Measurements from ENCODE around the gene MAPK12.
A peak's percentile ranks its signal among the peaks of the same experiment; 100 is the strongest.

DNA sequence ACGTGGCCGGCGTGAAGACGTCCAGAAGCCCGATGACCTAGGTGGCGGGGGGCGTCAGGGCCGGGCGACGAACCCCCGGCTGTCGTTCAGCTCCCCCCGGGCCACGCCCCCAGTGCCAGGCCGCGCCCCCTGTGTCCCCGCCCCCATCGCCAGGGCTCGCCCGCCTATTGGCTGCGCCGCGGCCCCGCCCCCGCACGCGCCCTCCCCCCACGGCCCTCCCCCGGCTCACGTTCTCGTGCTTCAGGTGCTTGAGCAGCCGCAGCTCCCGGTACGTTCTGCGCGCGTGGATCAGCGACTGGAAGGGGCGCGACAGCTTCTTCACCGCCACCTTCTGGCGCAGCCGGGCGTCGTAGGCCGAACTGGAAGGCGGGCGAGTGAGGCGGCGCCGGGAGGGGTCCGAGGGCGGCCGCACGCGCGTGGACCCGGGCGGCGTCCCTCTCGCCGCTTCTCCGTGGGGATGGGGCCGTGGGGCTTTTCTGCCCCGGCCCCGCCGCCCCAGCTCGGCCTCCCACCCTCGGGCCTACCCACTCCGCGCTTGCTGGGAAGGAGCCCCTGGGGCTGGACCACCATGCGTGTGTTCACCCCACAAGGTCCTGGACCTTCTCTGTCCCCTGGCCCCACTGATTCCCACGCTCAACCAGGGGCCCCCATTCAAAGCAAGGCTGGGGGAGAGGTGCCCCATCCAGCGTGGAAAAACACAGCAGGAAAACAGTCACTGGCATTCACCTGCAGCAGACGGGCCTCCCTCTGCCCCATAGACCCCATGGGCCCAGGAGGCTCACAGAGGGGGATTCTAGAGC lies 6.3 kb upstream of the MAPK12 start:
- TF ChIP-seq, protein P1, sequence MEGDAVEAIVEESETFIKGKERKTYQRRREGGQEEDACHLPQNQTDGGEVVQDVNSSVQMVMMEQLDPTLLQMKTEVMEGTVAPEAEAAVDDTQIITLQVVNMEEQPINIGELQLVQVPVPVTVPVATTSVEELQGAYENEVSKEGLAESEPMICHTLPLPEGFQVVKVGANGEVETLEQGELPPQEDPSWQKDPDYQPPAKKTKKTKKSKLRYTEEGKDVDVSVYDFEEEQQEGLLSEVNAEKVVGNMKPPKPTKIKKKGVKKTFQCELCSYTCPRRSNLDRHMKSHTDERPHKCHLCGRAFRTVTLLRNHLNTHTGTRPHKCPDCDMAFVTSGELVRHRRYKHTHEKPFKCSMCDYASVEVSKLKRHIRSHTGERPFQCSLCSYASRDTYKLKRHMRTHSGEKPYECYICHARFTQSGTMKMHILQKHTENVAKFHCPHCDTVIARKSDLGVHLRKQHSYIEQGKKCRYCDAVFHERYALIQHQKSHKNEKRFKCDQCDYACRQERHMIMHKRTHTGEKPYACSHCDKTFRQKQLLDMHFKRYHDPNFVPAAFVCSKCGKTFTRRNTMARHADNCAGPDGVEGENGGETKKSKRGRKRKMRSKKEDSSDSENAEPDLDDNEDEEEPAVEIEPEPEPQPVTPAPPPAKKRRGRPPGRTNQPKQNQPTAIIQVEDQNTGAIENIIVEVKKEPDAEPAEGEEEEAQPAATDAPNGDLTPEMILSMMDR (IDR thresholded peaks at IDR 0.05), result peak in 1 of 3 donors; percentile 16
- no peak for TF ChIP-seq POLR2A (IDR thresholded peaks at IDR 0.05)
